ENCODE measurements around the gene GSX2.

GRCh38 chr4:54139332-54139731, 39.4 kb downstream of the GSX2 start:
- TF ChIP-seq POLR2A (IDR thresholded peaks at IDR 0.05; ENCODE audit: low read length): no peak
- TF ChIP-seq GATA1 (IDR thresholded peaks at IDR 0.05; ENCODE audit: low read depth, low read length): no peak

All from erythroblast (primary cell).